ENCODE measurements around the gene ANGPT4.
"Not testable (repeated sequence)": the region's sequence is repeated elsewhere in the genome, so short reads cannot be mapped to it uniquely, and the experiment has no call there.

ANGPT4 gene

GRCh38 chr20:904039-904545 lies 12.0 kb downstream of the ANGPT4 start:
- DNase-seq = no peak

DNA sequence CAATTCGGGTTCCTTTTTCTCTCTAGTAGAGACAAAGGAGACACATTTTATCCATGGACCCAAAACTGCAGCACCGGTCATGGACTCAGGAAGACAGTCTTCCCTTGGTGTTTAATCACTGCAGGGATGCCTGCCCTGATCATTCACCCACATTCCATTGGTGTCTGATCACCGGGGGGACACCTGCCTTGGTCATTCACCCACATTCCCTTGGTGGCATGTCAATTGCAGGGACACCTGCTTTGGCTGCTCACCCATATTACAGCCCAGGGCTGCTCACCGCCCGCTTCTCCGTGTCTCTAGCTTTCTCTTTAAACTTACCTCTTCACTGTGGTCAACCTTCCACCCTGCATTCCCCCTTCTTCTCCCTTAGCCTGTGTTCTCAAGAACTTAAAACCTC lies 18.7 kb downstream of the ANGPT4 start:
- not testable (repeated sequence) for DNase-seq

GRCh38 chr20:896501-897025 lies 19.6 kb downstream of the ANGPT4 start:
- DNase-seq = no peak

GRCh38 chr20:892371-892770 lies 23.8 kb downstream of the ANGPT4 start:
- DNase-seq = not testable (repeated sequence)

DNA sequence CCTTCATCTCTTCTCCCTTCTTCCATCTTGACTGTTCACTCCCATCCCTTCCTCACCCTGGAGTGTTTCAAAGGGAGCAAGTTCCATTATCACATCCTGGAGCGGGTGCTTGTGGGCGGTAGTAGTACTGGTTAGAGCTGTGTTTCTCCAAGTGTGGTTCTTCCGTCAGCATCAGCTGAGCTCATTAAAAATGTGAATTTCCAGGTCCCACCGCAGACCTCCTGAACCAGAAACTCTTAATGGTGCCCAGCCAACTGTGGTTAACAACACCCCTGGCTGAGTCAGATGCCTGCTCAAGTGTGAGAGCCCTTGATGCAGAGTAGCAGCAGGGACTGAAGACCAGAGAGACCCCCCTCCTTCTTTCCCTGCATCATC lies 24.4 kb downstream of the ANGPT4 start:
- DNase-seq = no peak

GRCh38 chr20:891058-891705 lies 25.0 kb downstream of the ANGPT4 start:
- DNase-seq = no peak

- DNase-seq = no peak
These were observed 25.5 kb downstream of the ANGPT4 start for GRCh38 chr20:890666-891057.

DNA sequence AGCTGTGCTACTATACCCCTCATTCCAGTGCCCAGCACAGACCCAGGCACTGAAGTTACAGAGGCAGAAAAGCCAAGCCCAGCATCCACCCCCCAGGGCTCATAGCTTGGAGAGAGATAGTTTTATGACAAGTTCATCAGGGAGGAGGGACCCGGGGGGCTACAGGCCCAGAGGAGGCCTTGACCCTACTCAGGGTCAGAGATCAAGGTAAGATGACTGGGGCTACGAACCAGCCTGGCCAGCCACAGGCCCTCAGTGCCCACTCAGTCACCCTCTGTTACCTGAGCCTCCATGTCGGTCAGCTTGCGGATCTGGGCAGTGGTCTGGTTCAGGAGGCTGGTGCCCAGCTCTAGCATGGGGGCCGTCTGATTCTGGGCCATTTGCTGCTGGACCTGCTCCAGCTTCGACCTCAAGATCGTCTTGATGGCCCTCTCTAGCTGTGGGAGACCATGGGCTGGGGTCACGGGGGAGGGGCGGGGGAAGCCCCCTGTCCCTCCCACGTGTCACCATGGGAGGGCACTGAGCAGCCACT lies 26.1 kb downstream of the ANGPT4 start:
- DNase-seq = no peak

GRCh38 chr20:889106-889505 lies 27.0 kb downstream of the ANGPT4 start:
- DNase-seq = no peak

GRCh38 chr20:888057-888456 lies 28.1 kb downstream of the ANGPT4 start:
- DNase-seq = no peak

DNA sequence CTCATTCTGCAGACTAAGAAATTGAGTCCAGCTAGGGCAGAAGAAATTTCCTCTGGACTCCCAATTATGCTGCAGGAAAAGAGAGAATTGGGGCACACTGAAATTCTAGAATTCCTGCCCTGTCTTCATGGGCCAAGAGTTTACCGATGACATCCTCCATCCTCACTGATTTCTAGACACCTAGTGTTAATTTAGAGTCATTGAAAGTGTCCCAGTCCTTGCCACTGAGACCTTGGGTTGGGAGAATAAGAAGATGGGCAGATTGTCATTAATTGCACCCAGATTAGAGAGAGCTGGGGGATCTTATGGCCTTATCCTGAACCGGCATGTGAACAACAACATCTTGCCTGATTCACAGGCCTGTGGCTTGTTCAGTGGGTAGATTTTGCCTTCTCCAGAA lies 29.0 kb downstream of the ANGPT4 start:
- no peak for DNase-seq

DNA sequence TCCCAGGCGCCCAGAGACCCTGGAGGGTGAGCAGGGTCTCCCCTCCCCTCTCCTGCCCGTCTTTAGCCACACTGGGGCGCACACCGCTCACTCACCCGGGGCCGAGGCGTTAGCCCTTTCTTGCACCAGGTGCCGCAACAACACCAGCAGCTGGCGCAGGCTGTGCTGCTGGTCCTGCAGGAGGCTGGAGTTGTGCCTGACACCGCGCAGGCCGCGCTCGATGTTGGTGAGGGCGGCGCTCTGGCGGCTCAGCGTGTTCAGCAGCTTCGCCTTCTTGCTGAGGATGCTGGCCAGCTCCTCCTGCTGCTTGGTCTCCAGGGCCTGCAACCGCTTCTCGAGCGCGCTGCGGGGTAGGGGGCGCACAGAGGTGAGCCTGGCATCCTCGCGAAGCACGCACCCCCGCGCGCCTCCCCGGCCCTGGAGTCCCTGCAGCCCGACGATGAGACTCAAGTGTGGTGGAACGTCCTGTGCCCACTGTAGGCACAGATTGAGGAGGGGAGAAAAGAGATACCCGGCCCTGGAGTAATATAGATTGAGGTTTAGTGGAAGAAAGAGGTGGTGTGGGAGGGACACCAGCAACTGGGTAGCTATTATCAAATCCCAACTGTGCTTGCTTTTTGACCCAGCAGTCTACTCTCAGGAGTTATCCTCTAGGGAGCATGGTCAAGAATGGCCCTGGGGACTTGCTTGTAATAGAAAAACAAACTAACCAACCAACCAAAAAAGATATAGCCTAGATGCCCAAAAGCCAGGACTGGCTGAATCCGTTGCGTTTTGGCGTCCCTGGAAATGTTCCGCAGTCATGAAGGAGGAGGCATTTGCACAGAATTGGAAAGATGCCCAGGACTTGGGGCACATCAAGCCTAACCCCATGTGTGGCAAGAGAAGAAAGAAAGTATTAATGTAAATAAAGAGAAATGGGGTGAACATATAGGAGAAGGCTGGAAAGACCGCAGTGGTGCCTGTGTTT lies 30.9 kb downstream of the ANGPT4 start:
- DNase-seq = no peak

DNA sequence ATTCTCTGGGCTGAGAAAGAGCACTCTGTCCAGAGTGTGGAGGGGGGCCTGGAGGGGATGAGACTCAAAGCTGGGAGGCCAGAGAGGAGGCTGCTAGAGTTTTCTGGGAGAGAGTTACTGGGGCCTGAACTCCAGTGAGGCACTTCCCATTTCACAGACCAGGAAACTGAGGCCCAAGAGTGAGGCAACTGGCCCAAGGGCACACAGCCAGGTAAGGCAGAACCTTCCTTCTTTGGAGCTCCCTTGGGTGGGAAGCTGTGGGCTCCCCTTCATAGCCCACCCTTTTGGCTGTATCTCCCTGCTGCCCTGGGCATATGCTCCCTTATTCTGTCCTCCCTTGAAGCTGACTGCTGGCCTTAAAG lies 34.4 kb downstream of the ANGPT4 start:
- no peak for DNase-seq

- DNase-seq = no peak
These were observed 34.9 kb downstream of the ANGPT4 start for GRCh38 chr20:881051-881782.

GRCh38 chr20:879626-880025 lies 36.5 kb downstream of the ANGPT4 start:
- no peak for DNase-seq

- no peak for DNase-seq
These were observed 37.4 kb downstream of the ANGPT4 start for GRCh38 chr20:878511-879307.

DNA sequence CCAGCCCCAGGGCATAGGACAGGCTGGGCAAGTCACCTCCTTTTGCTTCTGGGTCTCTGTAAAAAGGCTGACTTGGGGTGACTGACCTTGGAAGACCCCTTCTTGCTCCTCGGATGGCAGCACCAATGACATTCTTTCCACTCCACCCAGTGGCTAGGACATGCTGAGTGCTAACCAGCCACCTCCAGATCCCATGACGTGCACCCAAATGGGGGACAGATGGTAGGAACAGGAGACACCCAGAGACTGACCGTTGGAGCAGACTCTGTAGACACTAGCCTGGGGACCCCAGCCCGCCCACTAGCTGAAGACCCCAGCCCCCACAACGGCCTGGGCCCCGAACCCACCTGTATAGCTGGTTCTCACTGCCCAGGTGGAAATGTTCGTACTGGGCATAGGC lies 38.3 kb downstream of the ANGPT4 start:
- no peak for DNase-seq

DNA sequence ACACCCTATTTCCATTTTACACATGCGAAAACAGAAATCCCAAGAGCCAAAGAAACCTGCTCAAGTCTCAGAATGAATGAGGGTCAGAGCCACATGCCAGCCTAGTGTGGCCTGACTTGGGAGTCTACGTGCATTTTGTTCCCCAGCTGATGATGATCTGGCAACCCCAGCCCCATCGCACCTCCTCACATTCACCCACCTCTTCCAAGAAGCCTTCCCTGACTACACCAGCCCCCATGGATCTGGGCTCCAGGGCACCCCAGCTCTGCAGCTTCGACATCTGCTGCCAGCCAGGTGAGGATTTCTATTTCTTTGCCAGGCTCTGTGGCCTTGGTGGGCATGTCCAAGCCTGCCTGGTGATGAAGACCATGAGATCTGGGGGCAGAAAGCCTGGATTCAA lies 41.0 kb downstream of the ANGPT4 start:
- DNase-seq = no peak

GRCh38 chr20:873875-874607 lies 42.1 kb downstream of the ANGPT4 start:
- no peak for DNase-seq

DNA sequence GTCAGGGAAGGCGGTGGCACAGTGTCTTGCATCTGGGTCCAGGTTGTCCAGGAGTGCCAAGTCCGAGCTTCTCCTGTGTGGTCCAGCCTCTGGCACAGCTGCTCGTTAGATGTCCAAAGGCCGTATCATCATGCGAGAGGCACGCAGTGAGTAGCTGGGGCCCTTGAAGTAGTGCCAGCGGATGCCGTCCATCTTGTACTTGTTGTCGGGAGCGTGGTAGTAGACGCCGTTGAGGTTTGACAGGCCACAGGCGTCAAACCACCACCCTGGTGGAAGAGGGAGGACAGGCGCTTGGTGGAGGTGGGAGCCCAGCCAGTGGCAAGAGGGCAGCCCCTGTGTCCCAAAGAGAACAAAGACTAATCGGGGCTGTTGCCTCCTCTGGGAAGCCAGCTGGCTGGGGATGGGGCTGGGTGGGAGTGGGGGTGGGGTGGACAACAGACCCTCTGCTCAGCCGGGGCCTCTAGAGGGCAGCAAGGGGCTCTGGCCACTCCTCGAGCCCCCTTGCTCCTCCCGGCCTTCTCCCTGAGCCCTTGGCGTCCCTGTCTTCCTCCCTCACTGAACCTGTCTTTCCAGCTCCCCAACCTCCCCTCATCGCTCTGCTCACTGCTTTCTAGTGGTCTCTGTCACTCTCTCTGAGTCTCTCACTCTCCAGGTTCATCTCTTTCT lies 43.1 kb downstream of the ANGPT4 start:
- DNase-seq = no peak

DNA sequence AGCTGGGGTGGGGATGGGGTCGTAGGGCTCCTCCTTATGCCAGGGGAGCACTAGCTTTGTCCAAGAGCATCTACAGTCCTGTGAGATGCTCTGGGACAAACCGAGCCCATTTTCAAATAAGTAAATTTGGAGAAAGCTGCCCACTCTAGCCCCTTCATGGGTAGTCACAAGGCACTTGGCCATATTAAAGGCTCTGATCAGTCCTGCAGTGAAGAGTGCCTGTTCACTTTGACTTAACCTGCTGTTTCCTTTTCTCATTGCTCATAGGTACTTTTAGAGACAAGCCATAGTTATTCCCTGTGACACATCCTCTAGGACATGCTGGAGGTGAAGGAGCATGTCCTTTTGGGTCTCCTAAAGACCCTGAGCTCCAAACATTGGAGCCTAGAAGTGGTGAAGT lies 44.2 kb downstream of the ANGPT4 start:
- no peak for DNase-seq
